Ovary (tissue), 3 donors: ENCODE data around the gene FZD1.

Experiments used
- EP300 ChIP-seq: sonication (generic); formaldehyde crosslinking; IDR thresholded peaks from one replicate; pipeline ENCODE4 v1.6.1; 2017; ENCODE audit warnings: antibody characterized with exemption
- POLR2A ChIP-seq: fragments of 450-650 bp; IDR thresholded peaks from one replicate; pipeline ENCODE4 v1.6.1; 2017; ENCODE audit warnings: antibody characterized with exemption, mild to moderate bottlenecking, moderate library complexity
- TF ChIP-seq, protein P1 (sequence below), 3 donors: fragments of 450-650 bp in 2 of 3; fragments of 200-600 bp in 1 of 3; IDR thresholded peaks; one replicate each; pipeline versions ENCODE4 v1.5.1 to v1.8.0; 2016 to 2022; ENCODE audit warnings: antibody characterized with exemption in 3 of 3, mild to moderate bottlenecking in 1 of 3
- donor health status: DM: no; HTN: no; CAD: no.

DNA sequence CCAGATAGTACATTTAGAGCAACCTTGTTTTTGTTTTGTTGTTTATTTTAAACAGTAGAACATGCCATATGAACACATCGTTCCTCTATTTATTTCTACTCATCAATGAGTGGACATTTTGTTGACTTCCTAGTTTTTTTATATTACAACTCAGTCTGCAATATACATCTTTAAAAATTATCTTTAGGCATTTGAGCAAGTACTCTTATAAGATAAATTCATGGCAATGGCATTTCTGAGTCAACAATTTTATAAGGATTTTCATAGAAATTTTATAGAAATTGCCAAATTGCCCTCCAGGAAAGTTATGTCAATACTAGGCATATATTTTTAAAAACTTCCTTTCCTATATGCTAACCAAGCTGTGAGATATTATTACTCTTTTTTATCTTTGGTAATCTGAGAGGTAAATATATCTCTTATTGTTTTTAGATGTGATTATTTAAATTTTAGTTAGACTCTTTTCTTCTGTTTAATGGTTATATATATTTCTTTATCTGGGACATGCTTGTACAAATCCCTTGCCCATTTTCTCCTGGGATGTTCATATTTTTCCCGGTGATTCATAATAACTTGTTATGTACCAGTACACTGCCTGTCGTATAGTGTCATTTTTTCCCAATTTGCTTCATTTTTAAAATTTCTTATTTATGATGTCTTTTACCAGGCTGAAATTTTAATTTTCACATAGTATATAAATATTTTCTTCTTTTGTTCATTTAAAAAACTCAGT is 50.5 kb downstream of the FZD1 start:
- TF ChIP-seq, protein P1, sequence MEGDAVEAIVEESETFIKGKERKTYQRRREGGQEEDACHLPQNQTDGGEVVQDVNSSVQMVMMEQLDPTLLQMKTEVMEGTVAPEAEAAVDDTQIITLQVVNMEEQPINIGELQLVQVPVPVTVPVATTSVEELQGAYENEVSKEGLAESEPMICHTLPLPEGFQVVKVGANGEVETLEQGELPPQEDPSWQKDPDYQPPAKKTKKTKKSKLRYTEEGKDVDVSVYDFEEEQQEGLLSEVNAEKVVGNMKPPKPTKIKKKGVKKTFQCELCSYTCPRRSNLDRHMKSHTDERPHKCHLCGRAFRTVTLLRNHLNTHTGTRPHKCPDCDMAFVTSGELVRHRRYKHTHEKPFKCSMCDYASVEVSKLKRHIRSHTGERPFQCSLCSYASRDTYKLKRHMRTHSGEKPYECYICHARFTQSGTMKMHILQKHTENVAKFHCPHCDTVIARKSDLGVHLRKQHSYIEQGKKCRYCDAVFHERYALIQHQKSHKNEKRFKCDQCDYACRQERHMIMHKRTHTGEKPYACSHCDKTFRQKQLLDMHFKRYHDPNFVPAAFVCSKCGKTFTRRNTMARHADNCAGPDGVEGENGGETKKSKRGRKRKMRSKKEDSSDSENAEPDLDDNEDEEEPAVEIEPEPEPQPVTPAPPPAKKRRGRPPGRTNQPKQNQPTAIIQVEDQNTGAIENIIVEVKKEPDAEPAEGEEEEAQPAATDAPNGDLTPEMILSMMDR (IDR thresholded peaks at IDR 0.05): no peak
- TF ChIP-seq EP300 (no peak), POLR2A (no peak)
